ENCODE results near the gene STAP1.
"Not testable (repeated sequence)": the region's sequence is repeated elsewhere in the genome, so short reads cannot be mapped to it uniquely, and the experiment has no call there.

STAP1 gene

GRCh38 chr4:67634741-67635140 lies 76.2 kb downstream of the STAP1 start:
- no peak for DNase-seq

- DNase-seq = no peak
Observed at GRCh38 chr4:67635331-67635730, 76.8 kb downstream of the STAP1 start.

GRCh38 chr4:67636978-67637377 lies 78.5 kb downstream of the STAP1 start:
- DNase-seq = not testable (repeated sequence)

GRCh38 chr4:67638136-67638535 lies 79.6 kb downstream of the STAP1 start:
- no peak for DNase-seq

GRCh38 chr4:67651536-67651935 lies 93.0 kb downstream of the STAP1 start:
- no peak for DNase-seq

All from T-helper 9 cell (primary cell).